SJCRH30 (cell line): ENCODE measurements around the gene NYAP1. TPM values are rescaled to one million over a fixed set of nuclear protein-coding genes. Genes with fewer than 3 reads are reported as not detected.
A peak's percentile ranks its signal among the peaks of the same experiment; 100 is the strongest.
"Not testable (repeated sequence)": the region's sequence is repeated elsewhere in the genome, so short reads cannot be mapped to it uniquely, and the experiment has no call there.

Experiments
- DNase-seq, 2 experiments: peaks; one replicate each; pipeline ENCODE4 v3.0.0-alpha.2; 2015 to 2020
- H3K27ac ChIP-seq: fragments of 250-450 bp; sonication (Bioruptor Pico); 2 replicates; pipeline ENCODE4 v1.5.1; 2020; ENCODE audit warnings: mild to moderate bottlenecking, moderate library complexity
- H3K27me3 ChIP-seq: fragments of 250-450 bp; sonication (Bioruptor Pico); 2 replicates; pipeline ENCODE4 v1.5.1; 2020; ENCODE audit warnings: mild to moderate bottlenecking, moderate library complexity
- H3K36me3 ChIP-seq: fragments of 250-450 bp; sonication (Bioruptor Pico); 2 replicates; pipeline ENCODE4 v1.5.1; 2020; ENCODE audit warnings: mild to moderate bottlenecking, moderate library complexity
- H3K4me1 ChIP-seq: fragments of 250-450 bp; sonication (Bioruptor Pico); 2 replicates; pipeline ENCODE4 v1.5.1; 2020; ENCODE audit warnings: mild to moderate bottlenecking, moderate library complexity
- H3K4me3 ChIP-seq: fragments of 250-450 bp; sonication (Bioruptor Pico); 2 replicates; pipeline ENCODE4 v1.5.1; 2020; ENCODE audit warnings: mild to moderate bottlenecking, moderate library complexity
- H3K9me3 ChIP-seq: fragments of 250-450 bp; sonication (Bioruptor Pico); replicated peaks from 2 replicates; pipeline ENCODE4 v1.5.1; 2020; ENCODE audit warnings: mild to moderate bottlenecking, moderate library complexity
- total RNA-seq: library from RNA; depleted of rRNA; stranded (reverse); fragments of >200 nt; shearing (Covaris generic); gene quantifications from 2 replicates; pipeline ENCODE4 v1.2.3, GENCODE V29; 2014

Gene NYAP1
- total RNA-seq, 1 experiment from 2014 or later, result 0.49 TPM

GRCh38 chr7:100504031-100504430 lies 20.3 kb downstream of the NYAP1 start:
- not testable (repeated sequence) for H3K4me3 ChIP-seq, H3K27ac ChIP-seq, H3K9me3 ChIP-seq, H3K36me3 ChIP-seq, DNase-seq
- peaks cover 15% of the 10 kb centered on the region for H3K4me1 ChIP-seq
- peaks cover 14% of the 10 kb centered on the region for H3K27me3 ChIP-seq

GRCh38 chr7:100504887-100505611 lies 21.3 kb downstream of the NYAP1 start:
- Histone ChIP-seq H3K9me3 (no peaks in the 10 kb centered on the region), H3K36me3 (no peaks in the 10 kb centered on the region), H3K27ac (no peak overlapping the region), H3K4me1 (peaks cover 20% of the 10 kb centered on the region), H3K4me3 (no peak overlapping the region), H3K27me3 (peaks cover 4% of the 10 kb centered on the region; the same call in 1 of the 2 replicates)
- DNase-seq, result peak in 1 of 2 experiments; percentile 32

GRCh38 chr7:100506356-100506923 lies 22.7 kb downstream of the NYAP1 start:
- DNase-seq, result peak in 1 of 2 experiments; percentile 32
- H3K27ac ChIP-seq, result no peak overlapping the region
- no peaks in the 10 kb centered on the region for H3K9me3 ChIP-seq
- no peaks in the 10 kb centered on the region for H3K36me3 ChIP-seq
- peaks cover 4% of the 10 kb centered on the region; the same call in 1 of the 2 replicates for H3K27me3 ChIP-seq
- H3K4me1 ChIP-seq, result peaks cover 20% of the 10 kb centered on the region
- H3K4me3 ChIP-seq, result no peak overlapping the region

- peak; percentile 85 to 90 for DNase-seq
- Histone ChIP-seq H3K4me3 (no peak overlapping the region), H3K4me1 (peaks cover 7% of the 10 kb centered on the region; the same call in 1 of the 2 replicates), H3K27me3 (no peaks in the 10 kb centered on the region), H3K9me3 (no peaks in the 10 kb centered on the region), H3K36me3 (no peaks in the 10 kb centered on the region), H3K27ac (no peak overlapping the region; the same call in 1 of the 2 replicates)
Observed at GRCh38 chr7:100509231-100509630, 25.5 kb downstream of the NYAP1 start.

- Histone ChIP-seq H3K9me3 (no peaks in the 10 kb centered on the region), H3K27me3 (no peaks in the 10 kb centered on the region), H3K4me1 (peaks cover 14% of the 10 kb centered on the region), H3K27ac (no peak overlapping the region), H3K36me3 (no peaks in the 10 kb centered on the region), H3K4me3 (no peak overlapping the region)
- no peak for DNase-seq
Observed at GRCh38 chr7:100510437-100511239, 26.9 kb downstream of the NYAP1 start.

- Histone ChIP-seq H3K27me3 (no peaks in the 10 kb centered on the region), H3K27ac (no peak overlapping the region), H3K9me3 (no peaks in the 10 kb centered on the region), H3K4me3 (no peak overlapping the region), H3K36me3 (no peaks in the 10 kb centered on the region), H3K4me1 (peaks cover 14% of the 10 kb centered on the region)
- DNase-seq, result no peak
Observed at GRCh38 chr7:100513212-100513810, 29.6 kb downstream of the NYAP1 start.

GRCh38 chr7:100515072-100515532 lies 31.4 kb downstream of the NYAP1 start:
- no peak for DNase-seq
- H3K4me1 ChIP-seq, result peaks cover 6% of the 10 kb centered on the region

GRCh38 chr7:100516135-100516812 lies 32.5 kb downstream of the NYAP1 start:
- peak; percentile 84 to 88 for DNase-seq
- Histone ChIP-seq H3K9me3 (peaks cover under 1% of the 10 kb centered on the region; the same call in 1 of the 2 replicates), H3K4me3 (no peak overlapping the region), H3K27me3 (peaks cover 6% of the 10 kb centered on the region), H3K36me3 (no peaks in the 10 kb centered on the region), H3K4me1 (peaks cover 6% of the 10 kb centered on the region), H3K27ac (no peak overlapping the region)

More at GRCh38 chr7:100515072-100515532, 31.4 kb downstream of the NYAP1 start:
- Histone ChIP-seq H3K27me3 (peaks cover 6% of the 10 kb centered on the region), H3K4me3 (no peak overlapping the region), H3K9me3 (no peaks in the 10 kb centered on the region), H3K27ac (no peak overlapping the region), H3K36me3 (no peaks in the 10 kb centered on the region)

- DNase-seq, result no peak
- peaks cover 4% of the 10 kb centered on the region; the same call in 1 of the 2 replicates for H3K9me3 ChIP-seq
- peaks cover 6% of the 10 kb centered on the region for H3K4me1 ChIP-seq
- no peak overlapping the region for H3K27ac ChIP-seq
- H3K4me3 ChIP-seq, result no peak overlapping the region
- H3K27me3 ChIP-seq, result peaks cover 9% of the 10 kb centered on the region
- no peaks in the 10 kb centered on the region for H3K36me3 ChIP-seq
Observed at GRCh38 chr7:100517305-100517704, 33.6 kb downstream of the NYAP1 start.

GRCh38 chr7:100519580-100519979 lies 35.9 kb downstream of the NYAP1 start:
- peaks cover 6% of the 10 kb centered on the region for H3K4me1 ChIP-seq
- no peak overlapping the region for H3K4me3 ChIP-seq
- H3K27me3 ChIP-seq, result peaks cover 9% of the 10 kb centered on the region
- no peak for DNase-seq
- H3K27ac ChIP-seq, result no peak overlapping the region
- peaks cover 4% of the 10 kb centered on the region; the same call in 1 of the 2 replicates for H3K9me3 ChIP-seq
- no peaks in the 10 kb centered on the region for H3K36me3 ChIP-seq

- no peak overlapping the region for H3K27ac ChIP-seq
- peaks cover 2% of the 10 kb centered on the region for H3K4me1 ChIP-seq
- H3K36me3 ChIP-seq, result no peaks in the 10 kb centered on the region
- H3K27me3 ChIP-seq, result peaks cover 9% of the 10 kb centered on the region
- peaks cover 4% of the 10 kb centered on the region; the same call in 1 of the 2 replicates for H3K9me3 ChIP-seq
- no peak overlapping the region for H3K4me3 ChIP-seq
- DNase-seq, result no peak
Observed at GRCh38 chr7:100520138-100520537, 36.4 kb downstream of the NYAP1 start.

GRCh38 chr7:100521076-100521475 lies 37.3 kb downstream of the NYAP1 start:
- Histone ChIP-seq H3K4me3 (no peak overlapping the region), H3K9me3 (peaks cover 4% of the 10 kb centered on the region; the same call in 1 of the 2 replicates), H3K36me3 (no peaks in the 10 kb centered on the region), H3K27ac (no peak overlapping the region), H3K27me3 (peaks cover 9% of the 10 kb centered on the region), H3K4me1 (no peaks in the 10 kb centered on the region)
- no peak for DNase-seq

- DNase-seq, H3K4me3 ChIP-seq: not testable (repeated sequence)
- peaks cover 12% of the 10 kb centered on the region for H3K27me3 ChIP-seq
Observed at GRCh38 chr7:100521909-100522593, 38.3 kb downstream of the NYAP1 start.

More at GRCh38 chr7:100521909-100522593, 38.3 kb downstream of the NYAP1 start:
- H3K4me1 ChIP-seq, H3K27ac ChIP-seq, H3K9me3 ChIP-seq, H3K36me3 ChIP-seq: not testable (repeated sequence)
